ENCODE measurements around the gene NDE1.

DNA sequence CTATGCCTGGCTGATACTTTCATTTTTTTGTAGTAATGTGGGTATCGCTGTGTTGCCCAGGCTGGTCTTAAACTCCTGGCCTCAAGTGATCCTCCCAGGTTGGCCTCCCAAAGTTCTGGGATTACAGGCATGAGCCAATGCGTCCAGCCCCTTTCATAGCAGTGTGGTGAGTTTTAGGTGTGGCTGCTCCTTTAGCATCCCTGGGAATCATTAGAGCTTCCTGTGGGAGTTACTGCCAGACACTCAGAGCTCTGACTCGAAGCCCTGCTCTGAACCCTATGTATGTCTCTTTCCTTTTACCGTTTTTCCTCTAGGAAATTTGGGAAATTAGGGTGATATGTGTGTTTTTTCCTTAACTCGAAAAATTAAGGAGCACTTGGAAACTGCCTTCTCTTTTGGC lies 44.5 kb downstream of the NDE1 start:
- TF ChIP-seq, protein P1, sequence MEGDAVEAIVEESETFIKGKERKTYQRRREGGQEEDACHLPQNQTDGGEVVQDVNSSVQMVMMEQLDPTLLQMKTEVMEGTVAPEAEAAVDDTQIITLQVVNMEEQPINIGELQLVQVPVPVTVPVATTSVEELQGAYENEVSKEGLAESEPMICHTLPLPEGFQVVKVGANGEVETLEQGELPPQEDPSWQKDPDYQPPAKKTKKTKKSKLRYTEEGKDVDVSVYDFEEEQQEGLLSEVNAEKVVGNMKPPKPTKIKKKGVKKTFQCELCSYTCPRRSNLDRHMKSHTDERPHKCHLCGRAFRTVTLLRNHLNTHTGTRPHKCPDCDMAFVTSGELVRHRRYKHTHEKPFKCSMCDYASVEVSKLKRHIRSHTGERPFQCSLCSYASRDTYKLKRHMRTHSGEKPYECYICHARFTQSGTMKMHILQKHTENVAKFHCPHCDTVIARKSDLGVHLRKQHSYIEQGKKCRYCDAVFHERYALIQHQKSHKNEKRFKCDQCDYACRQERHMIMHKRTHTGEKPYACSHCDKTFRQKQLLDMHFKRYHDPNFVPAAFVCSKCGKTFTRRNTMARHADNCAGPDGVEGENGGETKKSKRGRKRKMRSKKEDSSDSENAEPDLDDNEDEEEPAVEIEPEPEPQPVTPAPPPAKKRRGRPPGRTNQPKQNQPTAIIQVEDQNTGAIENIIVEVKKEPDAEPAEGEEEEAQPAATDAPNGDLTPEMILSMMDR (IDR thresholded peaks at IDR 0.05): no peak
- no peak for TF ChIP-seq POLR2A (IDR thresholded peaks at IDR 0.05)
- no peak for TF ChIP-seq EP300 (IDR thresholded peaks at IDR 0.05)
